SU-DHL-6 (cell line): ENCODE data around the gene SGCA.

Source experiments
- H2AFZ ChIP-seq: fragments of 200-600 bp; sonication (generic); 2 replicates; pipeline ENCODE4 v1.6.1; 2014; ENCODE audit warnings: low read depth, mild to moderate bottlenecking, moderate library complexity, mixed read lengths, antibody characterized with exemption, low read length; ENCODE audit not compliant: severe bottlenecking
- H3F3A ChIP-seq: fragments of 200-600 bp; shearing (Covaris generic); 2 replicates; pipeline ENCODE4 v1.6.0; 2016; ENCODE audit warnings: antibody characterized with exemption, mild to moderate bottlenecking; ENCODE audit not compliant: insufficient read depth
- H3K27ac ChIP-seq: fragments of 200-600 bp; sonication (generic); 2 replicates; pipeline ENCODE4 v1.5.1; 2016; ENCODE audit warnings: low read depth, mild to moderate bottlenecking, low read length, moderate library complexity, mixed read lengths
- H3K27me3 ChIP-seq: fragments of 200-600 bp; sonication (generic), shearing (Covaris generic); 2 replicates; pipeline ENCODE4 v1.6.0; 2014; ENCODE audit warnings: mild to moderate bottlenecking, low read length
- H3K36me3 ChIP-seq: fragments of 200-600 bp; sonication (generic); 2 replicates; pipeline ENCODE4 v1.6.1; 2014; ENCODE audit warnings: mild to moderate bottlenecking, low read length, mixed read lengths
- H3K4me2 ChIP-seq: fragments of 300-600, 200-600 bp; shearing (Covaris generic), sonication (generic); 2 replicates; pipeline ENCODE4 v1.6.0; 2014; ENCODE audit warnings: low read length, low read depth, mild to moderate bottlenecking; ENCODE audit not compliant: poor library complexity, severe bottlenecking
- H3K4me3 ChIP-seq: fragments of 200-600 bp; sonication (generic); 2 replicates; pipeline ENCODE4 v1.5.1; 2014; ENCODE audit warnings: antibody characterized with exemption, low read length, mild to moderate bottlenecking, mixed read lengths; ENCODE audit not compliant: insufficient read depth, poor library complexity, severe bottlenecking
- H3K79me2 ChIP-seq: fragments of 200-600 bp; sonication (generic); 2 replicates; pipeline ENCODE4 v1.6.1; 2014; ENCODE audit warnings: mild to moderate bottlenecking, low read length, moderate library complexity; ENCODE audit not compliant: insufficient read depth
- H3K9ac ChIP-seq: fragments of 200-600 bp; sonication (generic); 2 replicates; pipeline ENCODE4 v1.7.0; 2014; ENCODE audit warnings: mild to moderate bottlenecking, low read length
- H3K9me2 ChIP-seq: fragments of 200-600 bp; sonication (generic); replicated peaks from 2 replicates; pipeline ENCODE4 v1.6.1; 2014; ENCODE audit warnings: low read length; ENCODE audit not compliant: insufficient read depth
- H3K9me3 ChIP-seq: fragments of 200-600 bp; sonication (generic); 2 replicates; pipeline ENCODE4 v1.6.1; 2014; ENCODE audit warnings: low read length, mixed read lengths; ENCODE audit not compliant: insufficient read depth
- H4K20me1 ChIP-seq: fragments of 200-600 bp; sonication (generic); 2 replicates; pipeline ENCODE4 v1.6.1; 2014; ENCODE audit warnings: low read depth, mild to moderate bottlenecking, antibody characterized with exemption, low read length, moderate library complexity, mixed read lengths
- CTCF ChIP-seq: fragments of 200-600 bp; sonication (generic); IDR thresholded peaks from one replicate; pipeline ENCODE4 v1.5.1; 2017; ENCODE audit warnings: antibody characterized with exemption, mild to moderate bottlenecking, low read length, moderate library complexity; ENCODE audit not compliant: insufficient read depth, poor library complexity, severe bottlenecking
- EZH2phosphoT487 ChIP-seq: fragments of 200-600 bp; sonication (generic), shearing (Covaris generic); conservative IDR thresholded peaks from 2 replicates; pipeline ENCODE4 v1.6.1; 2018; ENCODE audit warnings: mild to moderate bottlenecking, antibody characterized with exemption, low read length, moderate library complexity, mixed read lengths

SGCA gene

GRCh38 chr17:50128441-50129352 lies 37.1 kb upstream of the SGCA start:
- Histone ChIP-seq H3K36me3 (no peaks in the 10 kb centered on the region), H3K27me3 (no peaks in the 10 kb centered on the region), H2AFZ (no peak overlapping the region), H3K4me2 (no peak overlapping the region), H4K20me1 (no peaks in the 10 kb centered on the region), H3K27ac (no peak overlapping the region), H3K79me2 (no peaks in the 10 kb centered on the region), H3K9me3 (no peaks in the 10 kb centered on the region), H3K4me3 (no peak overlapping the region), H3K9ac (no peak overlapping the region), H3K9me2 (no peaks in the 10 kb centered on the region), H3F3A (0 out of 2 replicates have a peak, but pooled peaks cover 4% of the 10 kb centered on the region)
- TF ChIP-seq CTCF (no peak), EZH2phosphoT487 (no peak)

GRCh38 chr17:50129353-50129727 lies 36.5 kb upstream of the SGCA start:
- H3F3A ChIP-seq = 0 out of 2 replicates have a peak, but pooled peaks cover 4% of the 10 kb centered on the region
- no peak overlapping the region for H3K4me2 ChIP-seq
- no peak overlapping the region for H3K27ac ChIP-seq
- no peaks in the 10 kb centered on the region for H3K27me3 ChIP-seq
- H2AFZ ChIP-seq = no peak overlapping the region
- H3K9me2 ChIP-seq = no peaks in the 10 kb centered on the region
- H3K4me3 ChIP-seq = no peak overlapping the region
- H3K79me2 ChIP-seq = no peaks in the 10 kb centered on the region
- H3K9ac ChIP-seq = no peak overlapping the region
- H3K36me3 ChIP-seq = no peaks in the 10 kb centered on the region
- no peak for TF ChIP-seq EZH2phosphoT487
- no peak for TF ChIP-seq CTCF
- no peaks in the 10 kb centered on the region for H3K9me3 ChIP-seq
- H4K20me1 ChIP-seq = no peaks in the 10 kb centered on the region

GRCh38 chr17:50129728-50130558 lies 35.9 kb upstream of the SGCA start, which contains the start of gene SAMD14:
Gene SAMD14, minus strand, starts transcription at chr17:50130160. Its CDS starts 5,201 bp downstream, at chr17:50124959.
- TF ChIP-seq EZH2phosphoT487 = no peak
- TF ChIP-seq CTCF = no peak
- no peaks in the 10 kb centered on the region for H3K79me2 ChIP-seq
- 0 out of 2 replicates have a peak, but pooled peaks cover 4% of the 10 kb centered on the region for H3F3A ChIP-seq
- H3K9me3 ChIP-seq = no peaks in the 10 kb centered on the region
- no peak within 1 kb of the TSS for H3K9ac ChIP-seq
- H3K36me3 ChIP-seq = no peaks in the 10 kb centered on the region
- no peak within 1 kb of the TSS for H3K27ac ChIP-seq
- H2AFZ ChIP-seq = no peak within 1 kb of the TSS
- H3K4me2 ChIP-seq = no peak within 1 kb of the TSS
- no peaks in the 10 kb centered on the region for H3K27me3 ChIP-seq
- no peaks in the 10 kb centered on the region for H3K9me2 ChIP-seq
- H3K4me3 ChIP-seq = no peak within 1 kb of the TSS
- no peaks in the 10 kb centered on the region for H4K20me1 ChIP-seq
